GM18502 (cell line): ENCODE measurements around the gene SCRN1.
"Not testable (repeated sequence)": the region's sequence is repeated elsewhere in the genome, so short reads cannot be mapped to it uniquely, and the experiment has no call there.

Experiments
- ATAC-seq: cut with Tn5 transposase; IDR thresholded peaks from one replicate; pipeline ENCODE4 v1.9.1; 2021; ENCODE audit warnings: mild to moderate bottlenecking; ENCODE audit not compliant: unreplicated experiment, poor library complexity

SCRN1 gene

GRCh38 chr7:29971566-29972314 lies 17.9 kb downstream of the SCRN1 start:
- no peak for ATAC-seq

GRCh38 chr7:29970158-29970557 lies 19.4 kb downstream of the SCRN1 start:
- ATAC-seq, result no peak

DNA sequence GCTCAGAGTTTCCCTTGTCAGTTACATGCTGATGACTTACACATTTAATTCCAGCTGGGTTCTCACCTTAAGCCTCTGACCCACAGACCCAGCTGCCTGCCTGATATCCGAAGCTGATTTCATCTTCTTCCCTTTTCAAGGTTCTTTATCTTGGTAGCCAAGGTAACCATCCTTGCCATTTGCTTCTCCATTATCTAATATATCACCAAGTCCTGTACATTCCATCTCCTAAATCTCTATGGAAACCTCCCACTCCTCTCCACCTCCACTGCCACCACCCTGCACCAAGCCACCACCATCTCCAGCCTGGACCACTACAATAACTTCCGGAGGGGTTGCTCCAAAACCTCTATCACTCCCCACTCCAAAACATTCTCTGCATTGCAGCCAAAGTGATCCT lies 19.9 kb downstream of the SCRN1 start:
- ATAC-seq, result no peak

GRCh38 chr7:29968683-29969395 lies 20.8 kb downstream of the SCRN1 start:
- no peak for ATAC-seq

- ATAC-seq, result no peak
These were observed 24.6 kb downstream of the SCRN1 start for GRCh38 chr7:29965030-29965429.

DNA sequence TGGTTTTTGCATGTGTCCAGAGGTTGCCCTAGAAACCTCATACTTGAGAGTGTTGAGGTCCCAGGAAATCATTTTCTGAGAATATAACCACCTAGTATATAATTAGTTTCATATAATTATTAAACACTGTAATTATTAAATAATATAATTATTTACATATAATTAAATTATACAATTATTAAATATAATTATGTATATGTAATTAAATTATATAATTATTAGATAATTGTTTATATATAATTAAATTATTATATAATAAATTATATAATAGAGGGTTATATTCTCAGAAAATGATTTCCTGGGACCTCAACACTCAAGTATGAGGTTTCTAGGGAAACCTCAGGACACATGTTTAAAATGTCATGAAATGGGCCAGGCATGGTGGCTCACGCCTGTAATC lies 27.6 kb downstream of the SCRN1 start:
- ATAC-seq, result no peak

DNA sequence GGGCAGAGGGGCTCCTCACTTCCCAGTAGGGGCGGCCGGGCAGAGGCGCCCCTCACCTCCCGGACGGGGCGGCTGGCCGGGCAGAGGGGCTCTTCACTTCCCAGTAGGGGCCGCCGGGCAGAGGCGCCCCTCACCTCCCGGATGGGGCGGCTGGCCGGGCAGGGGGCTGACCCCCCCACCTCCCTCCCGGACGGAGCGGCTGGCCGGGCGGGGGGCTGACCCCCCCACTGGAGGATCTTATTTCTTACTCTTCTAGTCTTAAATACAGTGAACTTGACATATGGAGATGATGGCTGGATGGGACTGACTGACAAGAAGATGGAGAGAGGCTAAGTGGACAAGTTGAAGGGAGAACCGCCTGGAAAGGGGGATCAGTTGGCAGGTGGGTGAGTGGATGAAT lies 28.0 kb downstream of the SCRN1 start:
- ATAC-seq, result not testable (repeated sequence)

DNA sequence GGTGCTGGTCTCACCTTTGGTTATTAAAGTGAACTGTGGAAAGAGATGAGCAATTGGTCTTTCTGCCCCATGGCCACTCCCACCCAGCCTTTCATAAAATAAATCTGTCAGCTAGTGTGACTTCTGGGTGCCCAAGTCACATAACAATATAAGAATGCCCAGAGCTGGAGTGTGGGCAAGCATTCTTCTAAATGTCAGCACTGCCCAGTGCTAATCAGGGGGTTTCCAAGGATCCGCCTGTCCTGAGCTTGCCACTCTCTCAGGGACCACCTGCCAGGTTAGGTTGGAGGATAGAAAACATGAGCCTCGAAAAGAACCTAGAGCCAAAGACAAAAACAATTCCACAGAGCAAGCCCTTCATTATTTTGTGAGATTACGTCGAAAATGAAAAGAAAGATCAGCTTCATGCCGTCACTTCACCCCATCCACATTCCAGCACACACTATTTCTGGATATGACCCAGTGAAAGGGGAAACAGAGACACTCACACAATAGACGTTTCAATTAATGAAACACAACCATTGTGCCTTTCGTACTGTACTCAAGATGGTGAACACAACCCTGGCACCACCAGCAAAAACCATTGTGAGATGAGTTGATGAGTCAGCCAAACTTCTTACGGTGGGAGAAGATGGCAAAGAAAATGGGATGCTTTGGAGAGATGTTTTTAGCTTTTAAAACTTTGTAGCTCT lies 30.8 kb downstream of the SCRN1 start:
- no peak for ATAC-seq

DNA sequence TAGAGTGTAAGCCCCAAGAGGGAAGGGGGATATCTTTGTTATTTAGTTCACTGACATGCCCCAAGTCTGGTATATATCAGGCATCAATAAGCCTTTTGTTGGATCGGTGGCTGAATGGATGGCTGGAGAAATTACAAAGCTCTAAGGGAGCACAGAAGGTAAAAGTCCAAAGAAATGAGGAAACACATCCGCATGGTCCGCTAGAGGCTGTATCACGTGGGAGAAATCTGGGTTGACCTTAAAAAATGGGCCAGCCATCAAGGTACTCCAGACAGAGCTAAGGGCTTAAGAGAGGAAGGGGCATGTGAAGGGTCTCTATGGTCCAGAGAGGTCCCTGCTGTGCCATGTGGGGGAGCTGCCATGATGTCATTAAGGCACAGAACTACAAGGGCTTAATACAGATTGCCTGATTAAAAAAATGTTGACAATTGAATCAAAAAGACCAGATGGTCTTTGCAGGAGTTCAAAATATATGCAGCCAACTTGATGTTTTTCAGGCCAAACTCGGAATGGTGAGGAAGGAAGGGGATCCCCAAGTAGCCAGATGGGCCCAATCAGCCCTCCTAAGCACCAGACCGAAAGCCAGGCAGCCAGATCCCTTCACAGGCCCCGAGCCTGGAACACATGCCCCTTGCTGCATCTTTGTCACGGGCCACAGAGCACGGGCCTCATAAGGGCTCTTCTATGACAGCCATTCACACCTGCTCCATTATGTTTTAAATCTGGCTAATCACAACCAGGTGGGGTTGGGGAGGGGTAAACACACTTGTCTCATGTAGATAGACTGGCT lies 31.9 kb downstream of the SCRN1 start:
- no peak for ATAC-seq

GRCh38 chr7:29956487-29956836 lies 33.1 kb downstream of the SCRN1 start:
- ATAC-seq, result peak; percentile 38

DNA sequence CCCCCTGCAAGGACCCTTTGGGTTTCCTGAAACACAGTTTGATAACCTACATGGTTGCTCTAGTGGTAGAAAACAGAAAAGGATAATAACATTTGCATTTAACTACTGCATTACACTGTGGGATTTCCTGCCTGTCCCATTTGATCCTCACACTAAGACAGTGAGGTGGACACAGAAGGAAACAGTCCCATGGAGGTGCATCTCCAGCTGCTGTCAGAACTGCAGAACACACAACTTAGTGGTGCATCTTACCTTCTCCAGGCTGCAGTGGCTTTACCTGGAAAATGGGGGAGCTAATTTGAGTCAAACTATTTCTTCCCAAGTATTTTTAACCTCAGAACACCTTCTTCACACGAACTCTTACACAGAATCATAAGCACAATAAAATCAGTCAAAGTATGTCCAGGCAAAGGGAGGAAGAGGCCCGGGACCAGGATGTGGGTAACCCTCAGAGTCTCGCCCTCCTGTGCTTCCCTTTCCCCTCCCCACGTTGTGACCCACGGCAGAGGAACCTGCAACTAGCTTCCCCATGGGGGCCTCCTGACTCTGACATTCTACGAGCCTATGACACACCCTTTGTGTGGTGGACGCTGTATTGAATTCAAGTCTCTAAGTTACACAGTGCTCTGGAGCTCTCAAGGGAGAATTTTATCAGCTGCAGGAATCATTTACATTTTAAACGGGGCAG lies 33.7 kb downstream of the SCRN1 start:
- peak; percentile 85 for ATAC-seq

DNA sequence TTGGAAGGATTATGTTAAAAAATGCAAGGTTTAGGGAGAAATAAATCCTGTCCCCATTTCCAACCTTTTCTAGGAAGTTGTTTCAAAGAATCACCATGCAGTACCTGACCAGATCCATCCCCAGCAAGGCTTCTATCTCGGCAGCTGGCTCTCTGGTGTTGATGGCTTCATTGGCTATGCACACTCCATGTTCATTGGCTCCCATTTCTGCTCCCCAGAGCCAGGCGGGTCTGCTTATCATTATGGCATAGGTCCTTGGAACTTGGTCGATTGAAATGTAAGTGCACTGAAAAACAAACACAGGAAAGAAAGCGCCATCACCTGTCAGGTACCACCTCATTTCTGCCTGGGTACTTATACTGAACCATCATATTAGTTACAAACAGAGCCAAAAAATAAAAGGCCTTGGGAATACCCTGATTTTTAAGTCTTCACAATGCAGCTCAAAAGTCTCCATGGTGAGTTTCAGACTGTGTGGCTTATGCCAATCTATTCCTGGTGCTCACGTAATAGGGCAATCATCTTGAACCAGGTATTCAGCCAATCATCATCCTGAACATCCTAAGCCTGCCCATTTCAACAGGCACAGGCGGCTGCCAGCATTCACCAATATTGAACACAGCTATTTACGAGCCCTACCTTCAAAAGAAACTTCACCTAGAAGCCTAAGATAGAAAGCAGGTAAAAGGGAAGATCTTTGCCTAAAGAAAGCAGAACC lies 34.4 kb downstream of the SCRN1 start:
- no peak for ATAC-seq

GRCh38 chr7:29953726-29954347 lies 35.8 kb downstream of the SCRN1 start:
- no peak for ATAC-seq

DNA sequence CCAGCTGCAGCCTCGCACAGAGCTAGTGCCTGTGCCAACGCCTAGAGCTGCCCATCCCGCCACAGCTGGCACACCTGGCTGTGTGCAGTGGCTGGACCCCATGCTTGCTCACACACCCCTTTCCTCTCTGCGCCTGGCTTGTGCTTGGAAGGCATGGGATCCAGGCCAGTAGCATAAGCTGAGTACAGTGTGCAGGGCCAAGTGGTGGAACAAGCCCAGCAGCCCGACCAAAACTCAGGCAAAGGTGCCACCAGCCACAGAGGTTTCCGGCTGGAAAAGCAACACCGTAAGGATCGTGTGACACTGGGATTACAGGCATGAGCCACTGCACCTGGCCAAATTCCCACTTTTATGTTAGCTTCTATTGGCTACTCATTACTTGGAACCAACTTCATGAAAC lies 38.4 kb downstream of the SCRN1 start:
- ATAC-seq, result no peak

- no peak for ATAC-seq
These were observed 39.1 kb downstream of the SCRN1 start for GRCh38 chr7:29950480-29950879.

DNA sequence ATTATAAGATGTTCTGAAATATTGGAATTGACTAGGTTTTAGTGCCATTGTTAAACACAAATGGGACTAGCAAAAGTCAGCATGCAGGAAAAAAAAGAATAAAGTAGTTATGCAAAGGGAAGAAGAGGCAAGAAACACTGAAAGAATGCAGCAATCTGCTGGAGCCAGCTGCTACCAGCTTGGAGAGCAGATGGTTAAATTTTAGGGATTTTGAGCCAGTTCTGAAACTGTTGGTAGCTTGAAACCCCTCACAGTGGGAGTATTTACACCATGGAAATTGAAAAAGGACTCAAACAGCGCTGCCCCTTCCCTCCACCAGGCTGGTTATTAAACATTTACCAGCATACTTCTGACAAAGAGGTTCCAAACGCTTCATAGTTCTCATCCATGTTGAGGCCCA lies 41.0 kb downstream of the SCRN1 start:
- ATAC-seq, result no peak

DNA sequence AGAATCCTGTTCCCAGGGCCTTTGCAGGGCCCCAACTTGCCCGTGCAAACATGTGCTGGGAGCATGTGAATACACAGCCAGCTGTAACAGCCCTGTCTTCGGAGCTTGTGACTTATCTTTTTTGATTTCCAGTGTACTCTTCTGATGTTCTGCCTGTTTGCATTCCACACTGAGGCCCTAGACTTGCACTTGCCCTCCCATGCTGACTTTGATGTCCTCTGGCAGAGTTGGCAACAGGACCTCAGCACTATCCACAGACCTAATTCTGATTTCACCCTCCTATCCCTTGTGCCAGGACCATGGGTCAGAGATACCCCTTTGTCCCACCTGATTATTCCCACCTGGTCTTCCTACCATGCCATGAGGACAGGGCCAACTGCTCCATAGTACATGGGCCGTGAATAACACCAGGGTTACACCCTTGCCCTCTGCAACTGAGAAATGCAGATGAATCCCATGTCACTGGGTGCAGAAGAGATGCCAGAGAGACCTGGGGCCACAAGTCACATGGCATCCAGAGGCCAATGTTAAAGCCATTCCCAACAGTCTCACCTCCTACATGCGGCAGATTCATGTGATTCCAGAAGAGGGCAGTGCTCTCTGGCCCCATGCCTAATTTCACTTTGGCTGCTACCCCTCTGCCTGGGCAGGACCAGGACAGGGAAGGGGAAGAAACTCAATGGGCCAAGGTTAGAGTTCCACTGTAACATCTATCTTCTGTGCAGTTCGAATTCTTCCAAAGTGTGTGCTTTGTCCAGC lies 43.0 kb downstream of the SCRN1 start:
- ATAC-seq, result no peak

DNA sequence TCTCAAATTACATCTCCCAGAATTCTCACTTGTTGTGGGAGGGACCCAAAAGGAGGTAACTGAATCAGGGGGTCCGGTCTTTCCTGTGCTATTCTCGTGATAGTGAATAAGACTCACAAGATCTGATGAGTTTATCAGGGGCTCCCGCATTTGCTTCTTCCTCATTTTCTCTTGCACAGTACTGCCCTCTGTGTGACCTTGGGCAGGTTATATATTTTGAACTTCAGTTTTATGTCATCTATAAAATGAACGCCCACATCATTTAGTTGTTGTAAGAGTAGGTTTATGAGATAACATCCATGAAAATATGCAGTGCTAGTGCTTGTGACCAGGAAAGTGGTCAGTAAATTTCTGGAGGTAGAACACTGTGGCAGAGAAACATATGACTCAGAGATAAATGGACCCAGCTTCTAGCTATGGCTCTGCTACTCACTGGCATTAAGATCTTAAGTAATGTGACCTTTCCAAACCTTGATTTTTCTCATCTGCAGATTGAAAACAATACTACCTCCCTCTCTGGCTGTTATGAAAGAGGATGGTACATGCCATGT lies 44.3 kb downstream of the SCRN1 start:
- ATAC-seq, result no peak
